Activated T-helper 2 cell treated with anti-CD3 and anti-CD28 coated beads, Interferon-gamma antibody, Interleukin-2, Interleukin-4, amounts not matched to agents 10 μg/mL and 5 μg/mL and 100 μg/mL, durations not matched to agents 14 hours and 24 hours and 36 hours (primary cell): ENCODE data around the gene C6orf136. TPM values are rescaled to one million over a fixed set of nuclear protein-coding genes. Genes with fewer than 3 reads are reported as not detected.
A peak's percentile ranks its signal among the peaks of the same experiment; 100 is the strongest.

Source experiments
- DNase-seq: peaks from one replicate; pipeline ENCODE4 v3.0.0; 2021; ENCODE audit warnings: low spot score
- H3K27ac Mint-ChIP-seq: one replicate; pipeline ENCODE4 v1.8.0; 2021; ENCODE audit warnings: mixed read lengths
- H3K27me3 Mint-ChIP-seq: one replicate; pipeline ENCODE4 v1.8.0; 2021; ENCODE audit warnings: low read depth, mixed read lengths
- H3K36me3 Mint-ChIP-seq: one replicate; pipeline ENCODE4 v1.8.0; 2021; ENCODE audit warnings: low read depth, mixed read lengths
- H3K4me1 Mint-ChIP-seq: one replicate; pipeline ENCODE4 v1.8.0; 2021; ENCODE audit warnings: low read depth, mixed read lengths
- H3K4me3 Mint-ChIP-seq: one replicate; pipeline ENCODE4 v1.8.0; 2021; ENCODE audit warnings: low read depth, mild to moderate bottlenecking, moderate library complexity, mixed read lengths
- H3K9me3 Mint-ChIP-seq: one replicate; pipeline ENCODE4 v1.8.0; 2021; ENCODE audit warnings: mixed read lengths
- intact Hi-C: fragments of 100-400 bp; cut with micrococcal nuclease; formaldehyde crosslinking; loops from one replicate; pipeline ENCODE4 v1.15.1; 2023
- total RNA-seq: library from RNA; stranded (reverse); gene quantifications from 2 replicates; pipeline ENCODE4 v1.2.3, GENCODE V29; 2022

Gene C6orf136
- total RNA-seq, 1 donor from 2014 or later: 23.1 TPM

DNA sequence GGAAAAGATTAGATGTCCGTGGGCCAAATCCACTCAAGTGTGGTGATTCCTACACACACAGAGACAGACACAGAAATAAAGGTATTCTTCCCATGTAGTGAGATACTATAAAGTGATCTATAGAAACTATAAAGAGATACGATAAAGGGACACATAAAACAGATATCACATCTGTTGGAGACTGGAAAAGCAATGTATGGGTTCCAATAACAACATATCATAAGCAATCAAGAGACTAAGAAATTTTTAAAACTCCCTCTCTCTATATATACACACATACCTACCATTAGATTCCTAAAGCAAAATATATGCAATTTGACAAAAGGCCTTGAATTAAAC lies 35.1 kb upstream of the C6orf136 start:
- intact Hi-C loops: loop anchor here (10.0 kb wide), 1 partner anchor 933 kb away; the partner anchor contains the start of genes ATP6V1G2, DDX39B and NFKBIL1
- Mint-ChIP-seq H3K27ac (peak overlapping the region; percentile 67), H3K9me3 (no peaks in the 10 kb centered on the region), H3K4me3 (no peak overlapping the region), H3K27me3 (no peaks in the 10 kb centered on the region), H3K4me1 (peaks cover 54% of the 10 kb centered on the region), H3K36me3 (peaks cover 92% of the 10 kb centered on the region)
- DNase-seq: no peak

GRCh38 chr6:30612213-30612612 lies 34.7 kb upstream of the C6orf136 start:
- DNase-seq: no peak
- H3K4me1 Mint-ChIP-seq: peaks cover 54% of the 10 kb centered on the region
- peak overlapping the region; percentile 67 for H3K27ac Mint-ChIP-seq
- no peaks in the 10 kb centered on the region for H3K9me3 Mint-ChIP-seq
- no peak overlapping the region for H3K4me3 Mint-ChIP-seq
- H3K27me3 Mint-ChIP-seq: peaks cover 2% of the 10 kb centered on the region
- peaks cover 95% of the 10 kb centered on the region for H3K36me3 Mint-ChIP-seq
- intact Hi-C loops: loop anchor here (10.0 kb wide), 1 partner anchor 933 kb away; the partner anchor contains the start of genes ATP6V1G2, DDX39B and NFKBIL1

- peaks cover 3% of the 10 kb centered on the region for H3K27me3 Mint-ChIP-seq
- peak overlapping the region; percentile 18 for H3K4me3 Mint-ChIP-seq
- DNase-seq: no peak
- no peaks in the 10 kb centered on the region for H3K9me3 Mint-ChIP-seq
- intact Hi-C loops: loop anchor here (10.0 kb wide), 1 partner anchor 932 kb away; the partner anchor contains the start of genes ATP6V1G2, DDX39B and NFKBIL1
- no peak overlapping the region for H3K27ac Mint-ChIP-seq
- peaks cover 90% of the 10 kb centered on the region for H3K36me3 Mint-ChIP-seq
- peaks cover 52% of the 10 kb centered on the region for H3K4me1 Mint-ChIP-seq
These were observed 34.2 kb upstream of the C6orf136 start for GRCh38 chr6:30612687-30613248.

GRCh38 chr6:30613251-30614043 lies 33.5 kb upstream of the C6orf136 start:
- no peaks in the 10 kb centered on the region for H3K9me3 Mint-ChIP-seq
- intact Hi-C loops: loop anchor here (10.0 kb wide), 1 partner anchor 931 kb away; the partner anchor contains the start of genes ATP6V1G2, DDX39B and NFKBIL1
- peak overlapping the region; percentile 83 for H3K27ac Mint-ChIP-seq
- peaks cover 3% of the 10 kb centered on the region for H3K27me3 Mint-ChIP-seq
- H3K4me1 Mint-ChIP-seq: peaks cover 52% of the 10 kb centered on the region
- no peak for DNase-seq
- H3K4me3 Mint-ChIP-seq: peak overlapping the region; percentile 96
- peaks cover 84% of the 10 kb centered on the region for H3K36me3 Mint-ChIP-seq

DNA sequence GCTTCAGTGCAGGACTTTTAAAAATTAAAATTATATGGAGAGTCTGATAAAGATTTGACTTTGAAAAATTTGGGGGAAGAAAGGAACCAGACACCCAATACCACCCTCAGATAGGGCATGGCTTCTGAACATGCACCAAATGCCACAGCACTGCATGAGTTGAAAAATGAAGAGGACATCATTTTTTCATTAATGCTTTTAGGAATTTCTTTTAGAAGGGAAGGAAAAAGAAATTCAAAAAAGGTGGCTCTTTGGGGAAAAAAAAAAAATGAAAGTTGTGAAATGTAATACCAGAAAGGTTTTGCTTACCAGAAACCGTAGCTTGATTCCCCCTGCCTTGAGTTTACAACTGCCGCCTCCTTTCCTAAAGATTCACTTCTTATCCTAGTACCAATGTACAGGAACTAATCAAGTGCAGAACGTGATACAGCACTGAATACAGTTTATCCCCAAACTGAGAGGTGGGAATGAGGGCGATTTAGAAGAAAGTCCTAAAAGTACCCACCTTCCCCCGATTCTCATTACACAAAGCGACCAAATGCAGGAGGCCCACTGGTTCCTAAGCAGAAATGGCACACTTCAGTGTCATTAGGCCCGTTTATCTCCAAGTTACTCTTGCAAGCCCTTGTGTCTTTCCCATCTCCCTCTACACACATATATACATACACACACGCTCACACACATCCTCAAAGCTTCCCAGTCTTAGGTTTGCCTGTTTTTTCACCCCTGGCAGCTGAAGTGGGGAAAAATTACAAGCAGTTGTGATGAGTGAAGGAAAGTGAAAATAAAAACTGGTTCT lies 32.7 kb upstream of the C6orf136 start:
- H3K9me3 Mint-ChIP-seq: no peaks in the 10 kb centered on the region
- intact Hi-C loops: loop anchor here (10.0 kb wide), 1 partner anchor 931 kb away; the partner anchor contains the start of genes ATP6V1G2, DDX39B and NFKBIL1
- peaks cover 82% of the 10 kb centered on the region for H3K36me3 Mint-ChIP-seq
- peak overlapping the region; percentile 98 for H3K27ac Mint-ChIP-seq
- peak overlapping the region; percentile 96 for H3K4me3 Mint-ChIP-seq
- peaks cover 50% of the 10 kb centered on the region for H3K4me1 Mint-ChIP-seq
- no peak for DNase-seq
- peaks cover 3% of the 10 kb centered on the region for H3K27me3 Mint-ChIP-seq

- Mint-ChIP-seq H3K27me3 (peaks cover 3% of the 10 kb centered on the region), H3K4me3 (peak overlapping the region; percentile 96), H3K27ac (peak overlapping the region; percentile 98), H3K36me3 (peaks cover 82% of the 10 kb centered on the region), H3K9me3 (no peaks in the 10 kb centered on the region), H3K4me1 (peaks cover 48% of the 10 kb centered on the region)
- intact Hi-C loops: loop anchor here (5.0 to 10.0 kb wide), 2 partner anchors 657 to 930 kb away; partner anchors contain the start of genes ATP6V1G2, DDX39B, HLA-C and NFKBIL1
- DNase-seq: peak; percentile 85
These were observed 32.1 kb upstream of the C6orf136 start for GRCh38 chr6:30614843-30615218.

DNA sequence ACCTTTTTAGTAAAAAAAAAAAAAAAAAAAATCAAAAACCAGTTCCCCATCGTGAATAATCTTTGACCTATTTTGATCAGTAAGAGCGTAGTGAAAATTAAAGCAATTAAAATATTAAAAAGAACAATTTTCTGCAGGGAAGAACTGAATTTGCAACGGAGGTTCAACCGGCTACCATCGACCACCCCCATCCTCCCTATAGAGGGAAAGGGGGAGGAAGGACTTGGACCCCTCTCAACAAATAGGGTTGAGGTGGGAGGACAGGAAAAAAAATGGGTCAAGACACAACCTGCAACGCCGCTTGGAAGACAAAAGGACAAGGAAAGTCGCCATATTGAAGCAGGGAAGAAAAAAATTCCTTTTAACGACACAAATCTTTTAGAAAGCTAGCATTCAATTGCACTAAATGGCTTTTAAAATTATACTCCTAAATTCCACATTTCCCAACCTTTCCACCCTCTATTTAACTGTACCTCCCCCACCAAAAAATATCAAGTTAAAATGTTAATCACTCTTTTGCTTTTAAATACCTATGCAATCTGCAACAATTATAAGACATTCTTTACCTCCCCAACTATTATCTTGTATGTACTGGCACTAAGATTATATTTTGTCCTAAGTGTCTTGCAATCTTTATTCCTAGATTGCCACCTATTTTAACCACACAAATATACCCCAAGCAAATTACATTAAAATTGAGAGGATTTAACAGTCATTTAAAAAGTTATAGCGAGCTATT lies 31.5 kb upstream of the C6orf136 start:
- intact Hi-C loops: loop anchor here (5.0 to 10.0 kb wide), 2 partner anchors 657 to 929 kb away; partner anchors contain the start of genes ATP6V1G2, DDX39B, HLA-C and NFKBIL1
- H3K27ac Mint-ChIP-seq: peak overlapping the region; percentile 98
- peaks cover 3% of the 10 kb centered on the region for H3K27me3 Mint-ChIP-seq
- H3K9me3 Mint-ChIP-seq: no peaks in the 10 kb centered on the region
- peaks cover 42% of the 10 kb centered on the region for H3K4me1 Mint-ChIP-seq
- peak; percentile 28 for DNase-seq
- peaks cover 77% of the 10 kb centered on the region for H3K36me3 Mint-ChIP-seq
- H3K4me3 Mint-ChIP-seq: peak overlapping the region; percentile 96

DNA sequence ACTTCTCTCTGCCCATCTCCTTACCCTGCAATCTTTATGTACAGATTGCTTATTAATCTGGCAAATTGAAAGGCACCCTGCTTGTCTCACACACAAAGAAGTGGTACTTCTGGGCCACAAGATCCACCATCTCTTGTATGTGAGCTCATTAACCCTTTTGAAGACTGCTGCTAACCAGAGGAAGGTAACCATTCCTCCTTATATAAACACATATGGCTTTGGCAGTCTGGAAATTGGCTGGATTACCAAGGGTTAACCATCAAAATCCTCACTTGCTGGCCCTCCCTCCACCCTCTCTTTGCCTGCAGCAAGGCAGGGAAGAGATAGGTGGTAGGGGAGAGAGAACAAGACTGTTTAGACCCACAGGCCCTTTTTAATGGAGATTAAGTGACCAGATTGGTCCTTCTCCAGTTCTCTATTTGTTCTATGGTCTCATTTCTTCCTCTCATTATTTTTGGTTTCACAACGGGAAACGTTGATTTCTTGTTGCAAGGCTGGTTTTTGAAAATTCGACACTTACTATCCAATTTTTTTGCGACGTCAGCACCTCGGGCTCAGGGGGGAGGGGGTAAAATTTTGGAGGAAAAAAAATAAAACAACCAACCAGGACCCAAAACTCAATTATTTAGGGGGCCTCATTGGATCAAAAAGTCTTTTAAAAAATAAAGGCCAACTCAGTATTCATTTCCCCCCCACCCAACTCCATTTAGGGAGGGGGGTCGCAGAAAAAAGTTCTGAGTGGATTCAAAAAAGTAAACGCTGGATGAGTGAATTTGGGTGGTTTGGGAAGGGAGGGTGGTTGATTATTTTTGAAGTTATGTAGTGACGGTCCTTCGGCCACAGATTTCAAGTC lies 30.7 kb upstream of the C6orf136 start:
- Mint-ChIP-seq H3K9me3 (no peaks in the 10 kb centered on the region), H3K4me3 (peak overlapping the region; percentile 96), H3K36me3 (peaks cover 76% of the 10 kb centered on the region), H3K27ac (peak overlapping the region; percentile 98), H3K4me1 (peaks cover 37% of the 10 kb centered on the region), H3K27me3 (peaks cover 3% of the 10 kb centered on the region)
- peak; percentile 30 for DNase-seq
- intact Hi-C loops: loop anchor here (2.0 to 10.0 kb wide), 3 partner anchors 289 to 929 kb away; partner anchors contain the start of genes ATP6V1G2, DDX39B, HLA-C and NFKBIL1

DNA sequence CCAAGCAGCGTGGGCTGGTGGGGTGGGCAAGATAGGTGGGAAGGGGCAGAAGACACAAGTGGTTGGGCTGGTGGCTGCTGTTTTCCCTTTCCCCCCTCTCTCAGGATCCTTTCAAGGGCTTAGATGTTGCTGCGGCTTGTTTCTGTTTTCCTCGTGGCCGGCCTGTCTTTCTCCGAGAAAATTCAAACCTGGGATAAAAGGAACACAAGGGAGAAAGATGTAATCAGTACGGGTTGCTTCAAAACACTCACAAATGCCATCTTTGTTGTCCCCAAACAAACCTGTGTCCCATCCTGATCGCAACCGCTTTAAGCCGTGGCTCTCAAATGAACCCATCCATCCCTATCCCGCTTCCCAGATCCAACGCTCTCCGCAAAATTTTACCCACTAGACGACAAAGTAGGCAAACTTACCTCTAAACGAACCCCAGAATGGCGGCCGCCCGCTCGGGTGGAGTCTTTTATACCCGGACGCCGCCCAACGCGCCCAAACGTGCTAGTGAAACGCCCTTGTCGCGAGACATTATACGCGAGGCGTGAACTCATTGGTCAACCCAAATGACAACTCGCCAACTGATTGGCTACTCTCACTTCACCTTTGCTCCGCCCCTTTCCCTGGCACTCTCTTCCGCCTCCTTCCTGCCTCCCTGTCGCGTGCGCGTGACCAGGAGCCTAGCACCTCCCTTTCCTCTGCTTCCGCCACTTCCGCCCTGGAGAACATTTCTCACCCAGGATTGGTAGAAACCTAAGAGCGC lies 29.9 kb upstream of the C6orf136 start, which contains the start of gene PPP1R10:
Gene PPP1R10 (minus strand): TSS at position 433 of the 754 bp plus-strand sequence. CDS start 7,299 bp downstream, outside the sequence.
- peak; percentile 99 for DNase-seq
- Mint-ChIP-seq H3K4me1 (peaks cover 29% of the 10 kb centered on the region), H3K36me3 (peaks cover 75% of the 10 kb centered on the region), H3K27me3 (peaks cover 3% of the 10 kb centered on the region), H3K9me3 (no peaks in the 10 kb centered on the region), H3K27ac (peak within 1 kb of the TSS; percentile 98), H3K4me3 (peak within 1 kb of the TSS; percentile 96)
- intact Hi-C loops: loop anchor here (1.0 to 10.0 kb wide), 8 partner anchors 30 to 928 kb away; partner anchors contain the start of genes ABCF1, ATP6V1G2, C6orf136 and DDX39B

DNA sequence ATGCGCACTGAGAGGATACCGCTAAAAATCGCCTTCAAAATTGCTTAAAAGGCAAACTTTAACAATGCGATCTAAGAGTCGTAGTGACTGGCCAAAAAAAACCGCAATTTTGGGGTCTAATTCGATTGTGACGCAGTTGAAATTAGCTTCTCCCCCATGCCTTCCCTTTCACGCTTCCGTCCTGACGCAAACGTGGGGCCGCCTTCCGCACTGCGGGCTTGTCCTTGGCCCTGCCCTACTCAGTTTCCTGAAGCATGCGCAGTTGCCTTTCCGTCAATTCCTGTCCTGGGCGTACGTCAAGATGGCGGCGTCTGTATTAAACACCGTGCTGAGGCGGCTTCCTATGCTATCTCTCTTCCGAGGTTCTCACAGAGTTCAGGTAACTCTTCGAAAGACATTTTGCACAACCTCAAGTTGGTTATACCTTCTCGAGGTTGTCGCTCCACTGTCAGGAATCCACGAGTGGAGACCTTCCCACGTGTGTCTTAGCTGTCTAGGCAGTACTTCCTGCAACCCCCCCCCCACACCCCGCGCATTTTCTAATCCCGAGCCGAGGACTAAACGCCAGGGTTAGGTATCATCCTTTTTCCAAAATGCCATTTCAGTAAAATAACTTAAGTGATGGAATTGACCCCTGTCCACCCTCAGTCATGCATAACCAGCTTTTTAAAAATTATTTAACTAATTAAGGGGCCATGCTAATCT lies 29.2 kb upstream of the C6orf136 start, which contains the start of gene MRPS18B:
Gene MRPS18B (plus strand): TSS at position 276 of the 705 bp plus-strand sequence. CDS start 26 bp downstream, at position 302.
- H3K27ac Mint-ChIP-seq: peak within 1 kb of the TSS; percentile 98
- H3K4me3 Mint-ChIP-seq: peak within 1 kb of the TSS; percentile 96
- peak; percentile 97 for DNase-seq
- intact Hi-C loops: loop anchor here (1.0 to 10.0 kb wide), 9 partner anchors 9 to 927 kb away; partner anchors contain the start of genes ABCF1, ATAT1, ATP6V1G2 and C6orf136
- H3K4me1 Mint-ChIP-seq: peaks cover 26% of the 10 kb centered on the region
- peaks cover 3% of the 10 kb centered on the region for H3K27me3 Mint-ChIP-seq
- peaks cover 73% of the 10 kb centered on the region for H3K36me3 Mint-ChIP-seq
- no peaks in the 10 kb centered on the region for H3K9me3 Mint-ChIP-seq
